ENCODE results near the gene AKT1.
A peak's percentile ranks its signal among the peaks of the same experiment; 100 is the strongest.

AKT1 gene

DNA sequence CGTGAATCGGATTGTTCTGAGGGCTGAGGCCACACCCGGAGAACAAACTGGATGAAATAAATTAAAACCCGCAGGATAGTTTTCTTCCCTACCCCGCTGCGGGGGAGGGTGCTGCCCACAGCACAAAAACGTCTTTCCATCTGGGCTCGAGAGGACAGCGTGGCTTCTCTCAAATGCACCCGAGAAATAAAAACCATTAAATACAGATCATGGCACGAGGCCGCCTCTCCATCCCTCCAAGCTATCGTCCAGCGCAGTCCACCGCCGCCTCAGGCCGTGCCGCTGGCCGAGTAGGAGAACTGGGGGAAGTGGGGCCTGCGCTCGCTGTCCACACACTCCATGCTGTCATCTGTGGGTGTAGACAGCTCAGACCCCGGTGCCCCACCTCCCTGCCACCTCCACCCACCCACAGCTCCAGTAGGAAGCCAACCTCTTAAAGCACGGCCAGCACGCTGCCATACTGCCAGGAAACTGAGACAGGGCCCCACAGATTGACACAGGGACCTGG lies 25.4 kb downstream of the AKT1 start:
- no peak for DNase-seq (ENCODE audit: low read depth)
- no peak overlapping the region for H3K4me3 ChIP-seq (replicated peaks; ENCODE audit: low read depth, low read length)
- TF ChIP-seq CTCF (IDR thresholded peaks at IDR 0.05; ENCODE audit: low read length, missing control alignments) = no peak

- TF ChIP-seq CTCF (IDR thresholded peaks at IDR 0.05; ENCODE audit: low read length, missing control alignments) = no peak
- DNase-seq (ENCODE audit: low read depth) = no peak
- H3K4me3 ChIP-seq (replicated peaks; ENCODE audit: low read depth, low read length) = no peak overlapping the region
These were observed 26.1 kb downstream of the AKT1 start for GRCh38 chr14:104769324-104770071.

GRCh38 chr14:104768437-104769323 lies 26.9 kb downstream of the AKT1 start:
- no peak overlapping the region for H3K4me3 ChIP-seq (replicated peaks; ENCODE audit: low read depth, low read length)
- peak; percentile 76 for TF ChIP-seq CTCF (IDR thresholded peaks at IDR 0.05; ENCODE audit: low read length, missing control alignments)
- peak; percentile 83 for DNase-seq (ENCODE audit: low read depth)

DNA sequence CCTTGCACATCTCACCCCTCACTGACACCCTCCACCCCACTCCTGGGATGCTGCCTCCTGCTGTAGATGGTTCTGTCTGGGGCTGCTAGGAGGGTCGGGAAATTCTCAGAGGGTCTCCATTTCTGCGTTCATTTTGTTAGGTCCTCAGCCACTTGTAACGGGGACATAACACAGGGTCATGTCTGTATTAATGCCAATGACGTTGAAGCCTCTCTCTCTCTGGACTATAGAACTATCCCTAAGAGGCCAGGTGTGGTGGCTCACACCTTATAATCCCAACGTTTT lies 28.0 kb downstream of the AKT1 start:
- TF ChIP-seq CTCF (IDR thresholded peaks at IDR 0.05; ENCODE audit: low read length, missing control alignments) = no peak
- no peak for DNase-seq (ENCODE audit: low read depth)
- H3K4me3 ChIP-seq (replicated peaks; ENCODE audit: low read depth, low read length) = no peak overlapping the region

DNA sequence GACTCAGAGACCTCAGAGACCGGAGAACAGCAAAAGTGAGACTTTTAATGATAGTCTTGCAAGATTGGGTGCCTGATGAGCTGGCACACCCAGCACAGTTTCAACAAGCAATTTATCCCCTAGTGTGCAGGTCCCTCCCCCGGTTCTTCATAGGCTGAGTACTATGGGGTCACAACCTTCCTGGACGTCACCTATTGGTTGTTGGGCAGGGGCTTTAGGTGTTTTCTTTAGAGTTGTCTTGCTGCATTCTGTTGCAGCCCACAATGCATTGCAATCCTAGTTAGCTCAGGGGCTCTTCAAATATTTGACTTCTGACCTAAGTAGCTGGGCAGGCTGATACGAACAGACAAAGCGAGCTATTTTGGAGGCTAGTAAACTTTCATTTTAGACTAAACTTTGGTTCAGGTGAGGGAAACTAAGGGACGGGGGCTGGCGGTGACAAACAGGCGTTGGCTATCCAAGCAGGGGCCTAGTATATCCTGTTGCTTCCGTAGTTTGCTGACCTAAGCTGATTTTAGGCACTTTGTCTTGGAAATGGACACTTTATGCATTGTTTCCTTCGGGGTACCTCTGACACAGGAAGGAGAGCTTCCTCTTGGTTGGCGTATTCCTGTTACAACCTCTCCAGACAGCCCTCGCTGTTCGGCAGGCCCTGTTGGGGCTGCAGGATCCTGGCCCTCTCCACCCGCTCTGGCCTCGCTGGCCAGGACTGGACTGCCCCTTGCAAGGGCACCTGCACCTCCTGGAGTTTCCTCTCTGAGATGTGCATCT lies 28.5 kb downstream of the AKT1 start:
- no peak for TF ChIP-seq CTCF (IDR thresholded peaks at IDR 0.05; ENCODE audit: low read length, missing control alignments)
- H3K4me3 ChIP-seq (replicated peaks; ENCODE audit: low read depth, low read length) = no peak overlapping the region
- DNase-seq (ENCODE audit: low read depth) = no peak

DNA sequence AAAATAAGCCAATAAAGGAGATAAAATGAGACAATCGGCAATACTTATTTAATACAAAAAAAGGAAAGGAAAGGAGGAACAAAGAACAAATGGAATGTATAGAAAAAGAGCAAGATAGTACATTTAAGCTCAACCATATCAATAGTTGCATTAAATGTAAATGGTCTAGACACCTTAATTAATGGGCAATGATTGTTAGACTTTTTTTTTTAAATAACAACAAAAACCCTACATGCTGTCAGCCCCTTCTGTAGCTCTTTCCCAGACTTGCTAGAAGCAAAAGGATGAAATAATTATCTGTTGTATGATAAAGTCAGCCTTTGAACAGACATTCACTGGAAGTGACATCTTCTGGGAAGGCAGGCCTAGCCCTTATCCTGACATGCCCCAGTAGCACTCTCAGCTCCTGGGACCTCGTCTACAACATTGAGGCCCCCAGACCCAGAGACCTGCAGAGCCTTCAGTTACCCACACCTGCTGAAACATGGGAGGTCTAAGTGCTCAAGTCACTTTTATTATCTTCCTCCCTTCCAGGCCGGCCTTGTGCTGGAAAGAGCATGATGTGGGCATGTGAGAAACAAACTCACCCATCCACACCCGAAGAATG lies 29.2 kb downstream of the AKT1 start:
- TF ChIP-seq CTCF (IDR thresholded peaks at IDR 0.05; ENCODE audit: low read length, missing control alignments) = no peak
- H3K4me3 ChIP-seq (replicated peaks; ENCODE audit: low read depth, low read length) = no peak overlapping the region
- no peak for DNase-seq (ENCODE audit: low read depth)
